Breast epithelium (tissue), 4 donors: ENCODE results near the gene NAGA. TPM values are rescaled to one million over a fixed set of nuclear protein-coding genes. Genes with fewer than 3 reads are reported as not detected.

Experiments used
- DNase-seq, 2 donors: peaks; one replicate each; pipeline ENCODE4 v3.0.0-alpha.2; 2019; ENCODE audit warnings: low spot score in 2 of 2
- H3K27ac ChIP-seq, 2 donors: fragments of 200-600 bp; sonication (generic) in 1 of 2; one replicate each; pipeline ENCODE4 v1.5.1; 2016 to 2019; ENCODE audit warnings: mild to moderate bottlenecking in 1 of 2
- H3K27me3 ChIP-seq, 2 donors: fragments of 200-600 bp; sonication (generic) in 1 of 2; one replicate each; pipeline versions ENCODE4 v1.5.1 to v1.6.0; 2017 to 2019; ENCODE audit warnings: control low read depth in 1 of 2, mild to moderate bottlenecking in 1 of 2
- H3K36me3 ChIP-seq: fragments of 200-600 bp; one replicate; pipeline ENCODE4 v1.5.1; 2019
- H3K4me1 ChIP-seq, 2 donors: fragments of 200-600 bp; sonication (generic); one replicate each; pipeline ENCODE4 v1.5.1; 2016 to 2019; ENCODE audit warnings: control low read depth in 1 of 2
- H3K4me3 ChIP-seq, 3 donors: fragments of 200-600 bp; sonication (generic); 1 replicate in 2 of 3; 2 replicates in 1 of 3; pipeline ENCODE4 v1.5.1; 2016 to 2019; ENCODE audit warnings: mild to moderate bottlenecking in 3 of 3, moderate library complexity in 2 of 3
- H3K9me3 ChIP-seq, 2 donors: fragments of 200-600 bp; sonication (generic) in 1 of 2; one replicate each; pipeline ENCODE4 v1.5.1; 2016 to 2019; ENCODE audit warnings: control low read depth in 1 of 2
- POLR2A ChIP-seq: fragments of 450-650 bp; IDR thresholded peaks from one replicate; pipeline ENCODE4 v1.6.1; 2016; ENCODE audit warnings: antibody characterized with exemption, mild to moderate bottlenecking, moderate library complexity
- POLR2AphosphoS5 ChIP-seq, 3 donors: sonication (generic); formaldehyde crosslinking; IDR thresholded peaks; one replicate each; pipeline ENCODE4 v1.6.1; 2017; ENCODE audit warnings: antibody characterized with exemption in 3 of 3
- intact Hi-C: fragments of 100-400 bp; cut with DNase I; formaldehyde crosslinking; loops from one replicate; pipeline ENCODE4 v1.15.1; 2023; ENCODE audit warnings: low total_unique reads
- total RNA-seq, 3 donors: library from RNA; depleted of rRNA; stranded (reverse); fragments of >200 nt; gene quantifications; one replicate each; pipeline ENCODE4 v1.1.0, GENCODE V29; 2016
- TF ChIP-seq, protein P1 (sequence below), 3 donors: fragments of 450-650 bp; IDR thresholded peaks; one replicate each; pipeline ENCODE4 v1.5.1; 2016 to 2017; ENCODE audit warnings: antibody characterized with exemption in 3 of 3, mild to moderate bottlenecking in 3 of 3, moderate library complexity in 3 of 3

NAGA gene
- total RNA-seq, 3 donors from 2014 or later, result 22.9 to 38.9 (median 27.2) TPM

DNA sequence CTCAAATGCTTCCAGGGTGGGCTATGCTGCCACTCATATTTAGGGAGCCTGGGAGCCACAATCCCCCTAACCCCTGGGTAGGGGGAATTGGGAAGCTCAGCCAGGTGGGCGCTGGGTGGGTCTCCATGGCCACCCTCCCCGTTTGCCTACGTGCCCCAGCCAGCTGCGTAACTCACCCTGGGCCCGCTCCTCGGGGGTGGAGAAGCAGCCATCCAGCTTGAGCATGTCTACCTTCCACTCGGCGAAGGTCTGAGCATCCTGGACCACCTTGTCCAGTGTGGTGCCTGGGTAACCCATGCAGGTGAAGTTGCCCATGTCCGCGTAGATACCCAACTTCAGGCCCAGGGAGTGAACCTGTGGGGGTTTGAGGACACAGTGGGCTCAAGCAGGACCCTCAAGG, 3.7 kb downstream of the NAGA start:
- Histone ChIP-seq H3K27me3 (no peaks in the 10 kb centered on the region), H3K9me3 (no peaks in the 10 kb centered on the region), H3K27ac (no peak overlapping the region), H3K4me3 (no peak overlapping the region), H3K36me3 (no peaks in the 10 kb centered on the region), H3K4me1 (peaks cover 4 to 5% of the 10 kb centered on the region in 2 donors)
- TF ChIP-seq POLR2A (no peak), POLR2AphosphoS5 (IDR thresholded peaks at IDR 0.05) (no peak)
- TF ChIP-seq, protein P1, sequence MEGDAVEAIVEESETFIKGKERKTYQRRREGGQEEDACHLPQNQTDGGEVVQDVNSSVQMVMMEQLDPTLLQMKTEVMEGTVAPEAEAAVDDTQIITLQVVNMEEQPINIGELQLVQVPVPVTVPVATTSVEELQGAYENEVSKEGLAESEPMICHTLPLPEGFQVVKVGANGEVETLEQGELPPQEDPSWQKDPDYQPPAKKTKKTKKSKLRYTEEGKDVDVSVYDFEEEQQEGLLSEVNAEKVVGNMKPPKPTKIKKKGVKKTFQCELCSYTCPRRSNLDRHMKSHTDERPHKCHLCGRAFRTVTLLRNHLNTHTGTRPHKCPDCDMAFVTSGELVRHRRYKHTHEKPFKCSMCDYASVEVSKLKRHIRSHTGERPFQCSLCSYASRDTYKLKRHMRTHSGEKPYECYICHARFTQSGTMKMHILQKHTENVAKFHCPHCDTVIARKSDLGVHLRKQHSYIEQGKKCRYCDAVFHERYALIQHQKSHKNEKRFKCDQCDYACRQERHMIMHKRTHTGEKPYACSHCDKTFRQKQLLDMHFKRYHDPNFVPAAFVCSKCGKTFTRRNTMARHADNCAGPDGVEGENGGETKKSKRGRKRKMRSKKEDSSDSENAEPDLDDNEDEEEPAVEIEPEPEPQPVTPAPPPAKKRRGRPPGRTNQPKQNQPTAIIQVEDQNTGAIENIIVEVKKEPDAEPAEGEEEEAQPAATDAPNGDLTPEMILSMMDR (IDR thresholded peaks at IDR 0.05), result no peak
- intact Hi-C loops, result no loop called here
- no peak for DNase-seq

DNA sequence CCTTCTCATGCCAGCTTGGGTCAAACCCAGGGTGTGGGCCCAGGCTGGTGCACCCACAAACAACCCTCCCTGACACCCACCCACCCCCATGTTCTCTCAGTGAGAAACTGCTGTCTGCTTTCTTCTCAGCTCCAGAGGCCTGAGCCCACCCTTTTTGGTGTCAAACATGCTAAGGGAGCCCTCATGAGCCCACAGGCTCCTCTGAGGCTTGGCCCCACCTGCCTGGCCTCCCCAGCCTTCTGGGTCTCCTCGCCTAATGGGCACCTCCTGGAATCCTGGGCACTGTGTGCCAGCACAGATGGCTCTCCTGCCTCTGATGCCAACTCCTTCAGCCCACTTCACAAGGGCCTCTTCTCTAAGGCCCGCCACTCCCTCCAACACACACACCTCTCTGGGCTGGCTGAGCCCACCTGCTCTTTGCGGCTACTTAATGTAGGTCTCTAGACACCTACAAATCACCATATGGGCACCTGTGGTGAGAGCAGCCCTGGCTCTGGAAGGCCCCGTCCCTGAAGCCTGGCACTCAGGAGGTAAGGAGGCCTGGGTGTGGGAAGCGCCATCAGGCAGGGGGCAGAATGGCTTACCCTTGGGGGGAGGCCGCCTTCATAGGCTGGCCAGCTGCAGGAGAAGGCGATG, 4.4 kb downstream of the NAGA start:
- intact Hi-C loops, result no loop called here
- Histone ChIP-seq H3K36me3 (no peaks in the 10 kb centered on the region), H3K27me3 (no peaks in the 10 kb centered on the region), H3K9me3 (no peaks in the 10 kb centered on the region), H3K27ac (no peak overlapping the region), H3K4me1 (peaks cover 1 to 4% of the 10 kb centered on the region in 2 donors), H3K4me3 (no peak overlapping the region)
- TF ChIP-seq POLR2A (no peak), POLR2AphosphoS5 (IDR thresholded peaks at IDR 0.05) (no peak)
- TF ChIP-seq, protein P1 (IDR thresholded peaks at IDR 0.05), result no peak
- DNase-seq, result no peak

DNA sequence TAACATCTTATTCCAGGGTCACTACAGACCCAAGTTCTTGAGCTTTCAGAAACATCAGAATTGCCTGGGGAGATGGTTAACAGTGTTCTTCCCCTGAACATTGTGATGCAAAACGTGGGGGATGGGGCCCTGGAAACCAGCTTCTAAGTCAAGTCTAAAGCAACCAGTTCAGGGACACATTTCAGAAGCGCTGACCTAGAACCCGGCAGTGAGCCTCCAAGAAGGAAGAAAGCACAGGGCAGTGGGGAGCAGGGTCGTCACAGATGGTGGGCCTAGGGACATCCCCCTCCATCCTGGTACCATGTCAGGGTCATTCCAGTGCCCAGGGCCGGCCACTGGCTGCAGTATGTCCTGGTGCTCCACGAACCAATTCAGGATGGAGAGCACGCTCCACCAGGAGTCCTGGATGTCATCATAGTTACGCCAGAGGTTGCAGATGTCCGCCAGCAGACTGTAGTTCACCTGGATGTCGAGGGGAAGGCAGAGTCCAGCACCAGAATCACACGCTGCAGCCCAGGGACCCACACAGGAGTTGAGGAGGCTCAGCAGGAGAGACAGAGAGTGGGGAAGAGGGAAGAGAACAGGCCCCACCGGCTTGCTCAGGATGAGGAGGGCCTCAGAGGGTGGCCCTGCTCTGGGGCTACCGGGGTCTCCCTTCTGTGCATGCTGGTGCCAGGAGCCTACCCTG, 5.0 kb downstream of the NAGA start:
- Histone ChIP-seq H3K9me3 (no peaks in the 10 kb centered on the region), H3K4me3 (no peak overlapping the region), H3K4me1 (peaks cover 0 to 4% of the 10 kb centered on the region in 2 donors), H3K27ac (no peak overlapping the region), H3K27me3 (no peaks in the 10 kb centered on the region), H3K36me3 (no peaks in the 10 kb centered on the region)
- DNase-seq, result no peak
- no peak for TF ChIP-seq POLR2AphosphoS5 (IDR thresholded peaks at IDR 0.05)
- intact Hi-C loops, result no loop called here

DNA sequence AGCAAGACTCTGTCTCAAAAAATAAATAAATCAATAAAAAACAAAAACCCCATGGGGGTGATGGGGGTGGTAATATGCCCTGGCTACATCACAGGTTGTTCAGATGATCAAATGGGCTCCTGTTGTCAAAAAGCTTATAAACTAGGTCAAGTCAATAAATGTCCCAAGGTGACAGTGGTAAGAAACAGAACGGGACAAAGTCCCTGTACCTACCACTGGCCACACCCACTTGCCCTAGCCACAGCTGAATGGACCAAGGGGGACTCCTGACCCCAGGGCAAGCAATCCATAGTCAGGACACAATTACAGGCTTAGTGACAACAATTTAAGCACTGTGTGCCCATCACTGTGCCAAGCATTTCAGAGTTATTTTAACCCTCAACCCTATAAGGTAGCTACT, 6.0 kb downstream of the NAGA start:
- H3K4me3 ChIP-seq, result no peak overlapping the region
- no peaks in the 10 kb centered on the region for H3K9me3 ChIP-seq
- H3K27ac ChIP-seq, result no peak overlapping the region
- TF ChIP-seq, protein P1 (IDR thresholded peaks at IDR 0.05), result no peak
- TF ChIP-seq POLR2A (no peak), POLR2AphosphoS5 (IDR thresholded peaks at IDR 0.05) (no peak)
- no peaks in the 10 kb centered on the region for H3K36me3 ChIP-seq
- H3K4me1 ChIP-seq, result peaks cover 0 to under 1% of the 10 kb centered on the region in 2 donors
- no peaks in the 10 kb centered on the region for H3K27me3 ChIP-seq
- no peak for DNase-seq
- intact Hi-C loops, result no loop called here

DNA sequence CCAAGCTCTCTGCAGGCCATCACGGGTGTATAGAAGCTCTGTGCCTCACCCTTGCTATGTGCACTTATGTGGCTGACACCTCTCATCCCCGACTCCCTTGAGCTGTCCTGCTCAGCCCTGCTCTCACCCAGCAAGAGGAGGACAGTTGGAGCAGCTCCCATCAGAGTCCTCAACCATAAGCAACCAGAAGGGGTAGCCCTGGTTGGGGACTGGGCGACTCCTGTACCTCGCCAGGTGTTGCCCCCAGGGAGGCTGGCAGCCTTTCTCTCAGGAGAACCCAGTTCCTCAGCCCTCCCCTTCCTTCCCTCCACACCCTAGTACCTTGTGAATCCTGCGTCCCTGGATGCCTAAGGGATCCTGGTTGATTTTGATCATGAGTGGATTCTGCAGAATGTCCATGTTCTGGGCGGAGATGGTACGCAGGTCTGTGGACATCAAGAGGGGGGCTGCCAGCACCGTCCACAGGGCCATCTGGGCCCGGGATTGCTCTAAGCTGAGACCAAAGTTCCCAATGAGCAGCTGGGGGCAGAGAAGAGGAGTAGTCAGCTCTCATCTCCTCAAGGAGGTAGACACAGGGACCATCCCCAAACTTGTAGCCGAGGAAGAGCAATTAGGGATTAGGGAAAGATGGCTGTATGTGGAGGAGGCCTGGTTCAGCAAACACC, 8.0 kb downstream of the NAGA start:
- Histone ChIP-seq H3K36me3 (no peaks in the 10 kb centered on the region), H3K4me1 (no peaks in the 10 kb centered on the region), H3K9me3 (no peaks in the 10 kb centered on the region), H3K4me3 (no peak overlapping the region), H3K27me3 (no peaks in the 10 kb centered on the region), H3K27ac (no peak overlapping the region)
- intact Hi-C loops, result no loop called here
- no peak for DNase-seq
- TF ChIP-seq POLR2AphosphoS5 (IDR thresholded peaks at IDR 0.05) (no peak), POLR2A (no peak)
- TF ChIP-seq, protein P1 (IDR thresholded peaks at IDR 0.05), result no peak
